H9 (cell line): Measurements from ENCODE around the gene SLBP. TPM values are rescaled to one million over a fixed set of nuclear protein-coding genes. Genes with fewer than 3 reads are reported as not detected.

Source experiments
- DNase-seq: peaks from one replicate; pipeline ENCODE4 v3.0.0-alpha.2; 2017
- H2AFZ ChIP-seq: one replicate; pipeline ENCODE4 v1.6.1; 2013; ENCODE audit warnings: mild to moderate bottlenecking, low read length, control low read depth, moderate library complexity
- H2AK5ac ChIP-seq: 2 replicates; pipeline ENCODE4 v1.6.1; 2013; ENCODE audit warnings: low read length, control low read depth, mixed read lengths; ENCODE audit not compliant: insufficient read length
- H2BK120ac ChIP-seq: one replicate; pipeline ENCODE4 v1.6.1; 2013; ENCODE audit warnings: low read depth, mild to moderate bottlenecking, low read length, control low read depth, inconsistent platforms; ENCODE audit not compliant: poor library complexity, severe bottlenecking
- H2BK12ac ChIP-seq: 2 replicates; pipeline ENCODE4 v1.6.1; 2013; ENCODE audit warnings: low read length, control low read depth, mixed read lengths, low read depth; ENCODE audit not compliant: insufficient read length
- H2BK15ac ChIP-seq: 2 replicates; pipeline ENCODE4 v1.6.1; 2013; ENCODE audit warnings: low read depth, low read length, control low read depth
- H2BK20ac ChIP-seq: one replicate; pipeline ENCODE4 v1.6.1; 2013; ENCODE audit warnings: low read depth, mild to moderate bottlenecking, low read length, control low read depth, inconsistent platforms; ENCODE audit not compliant: poor library complexity, severe bottlenecking
- H2BK5ac ChIP-seq: 2 replicates; pipeline ENCODE4 v1.6.1; 2013; ENCODE audit warnings: low read length, control low read depth, mixed read lengths; ENCODE audit not compliant: insufficient read length
- H3K14ac ChIP-seq: 2 replicates; pipeline ENCODE4 v1.6.1; 2013; ENCODE audit warnings: low read length, control low read depth; ENCODE audit not compliant: insufficient read depth
- H3K18ac ChIP-seq: 2 replicates; pipeline ENCODE4 v1.6.1; 2013; ENCODE audit warnings: low read depth, mild to moderate bottlenecking, mixed read lengths, low read length, control low read depth; ENCODE audit not compliant: insufficient read length
- H3K23ac ChIP-seq: 2 replicates; pipeline ENCODE4 v1.6.1; 2013; ENCODE audit warnings: low read length, control low read depth, mixed read lengths, low read depth; ENCODE audit not compliant: insufficient read length
- H3K23me2 ChIP-seq: 2 replicates; pipeline ENCODE4 v1.6.1; 2013; ENCODE audit warnings: low read depth, mild to moderate bottlenecking, mixed read lengths, low read length, control low read depth; ENCODE audit not compliant: insufficient read length, poor library complexity, severe bottlenecking
- H3K27ac ChIP-seq: 2 replicates; pipeline ENCODE4 v1.5.1; 2013; ENCODE audit warnings: low read length, control low read depth, mixed read lengths, low read depth; ENCODE audit not compliant: insufficient read length
- H3K27me3 ChIP-seq: 2 replicates; pipeline ENCODE4 v1.6.1; 2013; ENCODE audit warnings: low read length, control low read depth, inconsistent platforms; ENCODE audit not compliant: insufficient read depth
- H3K4ac ChIP-seq: 2 replicates; pipeline ENCODE4 v1.6.1; 2013; ENCODE audit warnings: low read depth, mild to moderate bottlenecking, control low read depth, inconsistent platforms, low read length, moderate library complexity
- H3K4me1 ChIP-seq: 2 replicates; pipeline ENCODE4 v1.6.1; 2013; ENCODE audit warnings: low read length, control low read depth, inconsistent platforms; ENCODE audit not compliant: insufficient read depth
- H3K4me2 ChIP-seq: 2 replicates; pipeline ENCODE4 v1.6.1; 2013; ENCODE audit warnings: low read length, control low read depth, mixed read lengths; ENCODE audit not compliant: insufficient read length, insufficient read depth
- H3K56ac ChIP-seq: 2 replicates; pipeline ENCODE4 v1.6.1; 2013; ENCODE audit warnings: low read depth, mild to moderate bottlenecking, mixed read lengths, low read length, control low read depth; ENCODE audit not compliant: insufficient read length
- H3K79me1 ChIP-seq: 2 replicates; pipeline ENCODE4 v1.6.1; 2013; ENCODE audit warnings: low read depth, mild to moderate bottlenecking, moderate library complexity, low read length, control low read depth, inconsistent platforms; ENCODE audit not compliant: insufficient read depth, poor library complexity, severe bottlenecking
- H3K79me2 ChIP-seq: 2 replicates; pipeline ENCODE4 v1.6.1; 2013; ENCODE audit warnings: low read length, control low read depth, inconsistent platforms; ENCODE audit not compliant: insufficient read depth
- H3K9ac ChIP-seq: 2 replicates; pipeline ENCODE4 v1.6.1; 2013; ENCODE audit warnings: low read length, control low read depth, mixed read lengths; ENCODE audit not compliant: insufficient read length; ENCODE audit errors: extremely low read depth
- H3K9me3 ChIP-seq: one replicate; pipeline ENCODE4 v1.6.1; 2013; ENCODE audit warnings: low read depth, low read length, inconsistent platforms; ENCODE audit not compliant: control insufficient read depth
- H3T11ph ChIP-seq: one replicate; pipeline ENCODE4 v1.6.1; 2013; ENCODE audit warnings: mild to moderate bottlenecking, low read length, control low read depth, inconsistent platforms
- H4K20me1 ChIP-seq: one replicate; pipeline ENCODE4 v1.6.1; 2013; ENCODE audit not compliant: control insufficient read depth, insufficient read length, insufficient read depth
- H4K5ac ChIP-seq: 2 replicates; pipeline ENCODE4 v1.6.1; 2013; ENCODE audit warnings: low read depth, mild to moderate bottlenecking, mixed read lengths, low read length, control low read depth; ENCODE audit not compliant: insufficient read length
- H4K8ac ChIP-seq: replicated peaks from 2 replicates; pipeline ENCODE4 v1.6.1; 2013; ENCODE audit warnings: low read length, control low read depth, mixed read lengths, low read depth; ENCODE audit not compliant: insufficient read length
- H4K91ac ChIP-seq: 2 replicates; pipeline ENCODE4 v1.6.1; 2013; ENCODE audit warnings: low read depth, mild to moderate bottlenecking, moderate library complexity, mixed read lengths, low read length, control low read depth; ENCODE audit not compliant: insufficient read length
- H3K27ac Mint-ChIP-seq, 3 experiments: 2 replicates in 2 of 3; 3 replicates in 1 of 3; pipeline ENCODE4 v1.8.0; 2020 to 2021; ENCODE audit warnings: mixed read lengths in 3 of 3, mild to moderate bottlenecking in 1 of 3, moderate library complexity in 1 of 3
- H3K27me3 Mint-ChIP-seq: 2 replicates; pipeline ENCODE4 v1.8.0; 2021; ENCODE audit warnings: low read depth, mild to moderate bottlenecking, moderate library complexity, mixed read lengths
- H3K36me3 Mint-ChIP-seq, 3 experiments: 2 replicates in 2 of 3; 3 replicates in 1 of 3; pipeline ENCODE4 v1.8.0; 2020 to 2021; ENCODE audit warnings: low read depth in 3 of 3, mixed read lengths in 3 of 3; ENCODE audit not compliant: insufficient read depth in 1 of 3
- H3K4me1 Mint-ChIP-seq, 2 experiments: 2 replicates each; pipeline ENCODE4 v1.8.0; 2020; ENCODE audit warnings: mixed read lengths in 2 of 2
- H3K4me3 Mint-ChIP-seq, 2 experiments: 2 replicates in 1 of 2; 3 replicates in 1 of 2; pipeline ENCODE4 v1.8.0; 2020 to 2021; ENCODE audit warnings: mild to moderate bottlenecking in 2 of 2, mixed read lengths in 2 of 2, moderate library complexity in 1 of 2
- H3K9me3 Mint-ChIP-seq, 2 experiments: 2 replicates in 1 of 2; 3 replicates in 1 of 2; pipeline ENCODE4 v1.8.0; 2020; ENCODE audit warnings: mild to moderate bottlenecking in 2 of 2, mixed read lengths in 2 of 2, moderate library complexity in 1 of 2
- WGBS: extraction: QIAGEN DNeasy Blood & Tissue Kit; methylation state at CpG from one replicate; pipeline ENCODE4 v1.1.7; 2013; ENCODE audit warnings: missing lambda C conversion rate, low lambda C conversion rate, mixed read lengths; ENCODE audit not compliant: insufficient read length; ENCODE audit errors: extremely low coverage; 5-methylcytosine and 5-hydroxymethylcytosine counted together
- total RNA-seq: library from RNA; stranded (reverse); gene quantifications from 2 replicates; pipeline ENCODE4 v1.2.1, GENCODE V29; 2021
- TF ChIP-seq, protein P1 (sequence below): fragments of 200-600 bp; sonication (generic); conservative IDR thresholded peaks from 3 replicates; pipeline ENCODE4 v1.8.0; 2021; ENCODE audit warnings: antibody characterized with exemption, mild to moderate bottlenecking

The SLBP gene
- total RNA-seq, 1 experiment from 2014 or later, result 62.7 TPM

DNA sequence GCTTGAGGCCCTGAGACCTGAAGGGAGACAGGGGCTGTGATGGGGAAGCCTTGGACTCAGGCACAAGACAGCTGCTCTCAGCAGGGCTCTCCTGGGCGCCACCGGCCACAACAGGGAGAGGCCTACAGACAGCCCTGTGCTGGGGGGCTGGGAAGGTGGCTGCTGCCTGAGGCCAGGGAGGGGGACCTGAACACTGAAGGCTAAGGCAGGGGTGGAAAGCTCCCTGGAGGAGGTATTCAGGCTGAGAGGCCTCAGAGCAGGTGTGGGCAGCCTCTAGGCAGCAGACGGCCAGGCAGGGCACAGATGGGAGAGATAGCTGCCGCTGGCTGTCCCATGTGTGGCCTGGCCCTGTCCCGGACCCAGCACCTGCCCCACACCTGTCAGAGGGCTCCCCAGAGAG lies 42.2 kb upstream of the SLBP start:
- no peaks in the 10 kb centered on the region for H3K27me3 ChIP-seq
- no peak overlapping the region for H3K23ac ChIP-seq
- no peaks in the 10 kb centered on the region for H3K36me3 Mint-ChIP-seq
- H4K8ac ChIP-seq, result no peak overlapping the region
- no peaks in the 10 kb centered on the region for H3K4me1 ChIP-seq
- H2AK5ac ChIP-seq, result no peak overlapping the region
- H3K4me3 Mint-ChIP-seq, result no peak overlapping the region
- H2BK15ac ChIP-seq, result no peak overlapping the region
- no peak overlapping the region for H3K27ac Mint-ChIP-seq
- H3K9ac ChIP-seq, result no peak overlapping the region
- H3K9me3 ChIP-seq, result no peaks in the 10 kb centered on the region
- H3K79me2 ChIP-seq, result no peaks in the 10 kb centered on the region
- no peaks in the 10 kb centered on the region for H3K79me1 ChIP-seq
- TF ChIP-seq, protein P1, sequence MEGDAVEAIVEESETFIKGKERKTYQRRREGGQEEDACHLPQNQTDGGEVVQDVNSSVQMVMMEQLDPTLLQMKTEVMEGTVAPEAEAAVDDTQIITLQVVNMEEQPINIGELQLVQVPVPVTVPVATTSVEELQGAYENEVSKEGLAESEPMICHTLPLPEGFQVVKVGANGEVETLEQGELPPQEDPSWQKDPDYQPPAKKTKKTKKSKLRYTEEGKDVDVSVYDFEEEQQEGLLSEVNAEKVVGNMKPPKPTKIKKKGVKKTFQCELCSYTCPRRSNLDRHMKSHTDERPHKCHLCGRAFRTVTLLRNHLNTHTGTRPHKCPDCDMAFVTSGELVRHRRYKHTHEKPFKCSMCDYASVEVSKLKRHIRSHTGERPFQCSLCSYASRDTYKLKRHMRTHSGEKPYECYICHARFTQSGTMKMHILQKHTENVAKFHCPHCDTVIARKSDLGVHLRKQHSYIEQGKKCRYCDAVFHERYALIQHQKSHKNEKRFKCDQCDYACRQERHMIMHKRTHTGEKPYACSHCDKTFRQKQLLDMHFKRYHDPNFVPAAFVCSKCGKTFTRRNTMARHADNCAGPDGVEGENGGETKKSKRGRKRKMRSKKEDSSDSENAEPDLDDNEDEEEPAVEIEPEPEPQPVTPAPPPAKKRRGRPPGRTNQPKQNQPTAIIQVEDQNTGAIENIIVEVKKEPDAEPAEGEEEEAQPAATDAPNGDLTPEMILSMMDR, result no peak
- H3K4ac ChIP-seq, result no peak overlapping the region
- no CpG with 5 or more reads among the region's 5 CpGs for WGBS
- H3K27ac ChIP-seq, result no peak overlapping the region
- H4K20me1 ChIP-seq, result no peaks in the 10 kb centered on the region
- no peak overlapping the region for H2BK120ac ChIP-seq
- H3K18ac ChIP-seq, result no peak overlapping the region
- H2BK20ac ChIP-seq, result no peak overlapping the region
- no peak overlapping the region for H3K56ac ChIP-seq
- H2BK5ac ChIP-seq, result no peak overlapping the region
- no peak overlapping the region for H3K4me2 ChIP-seq
- no peaks in the 10 kb centered on the region for H3K27me3 Mint-ChIP-seq
- DNase-seq, result no peak
- H3K14ac ChIP-seq, result no peak overlapping the region; the same call in 1 of the 2 replicates
- H2BK12ac ChIP-seq, result no peak overlapping the region
- no peak overlapping the region for H4K5ac ChIP-seq
- no peaks in the 10 kb centered on the region for H3K9me3 Mint-ChIP-seq
- H3T11ph ChIP-seq, result no peak overlapping the region
- no peaks in the 10 kb centered on the region for H3K23me2 ChIP-seq
- H2AFZ ChIP-seq, result no peak overlapping the region
- no peak overlapping the region for H4K91ac ChIP-seq
- H3K4me1 Mint-ChIP-seq, result peaks cover 4 to 17% of the 10 kb centered on the region in 2 experiments
